SJSA1 (cell line): ENCODE measurements around the gene F2R. TPM values are rescaled to one million over a fixed set of nuclear protein-coding genes. Genes with fewer than 3 reads are reported as not detected.
A peak's percentile ranks its signal among the peaks of the same experiment; 100 is the strongest.

Experiments used
- DNase-seq, 2 experiments: peaks; one replicate each; pipeline ENCODE4 v3.0.0-alpha.2; 2015 to 2020; ENCODE audit warnings: low spot score in 2 of 2, low read depth in 1 of 2
- H3K27ac ChIP-seq: fragments of 250-450 bp; sonication (Bioruptor Pico); 2 replicates; pipeline ENCODE4 v1.5.1; 2020; ENCODE audit warnings: mild to moderate bottlenecking, moderate library complexity
- H3K27me3 ChIP-seq: fragments of 250-450 bp; sonication (Bioruptor Pico); replicated peaks from 2 replicates; pipeline ENCODE4 v1.5.1; 2020; ENCODE audit warnings: mild to moderate bottlenecking, moderate library complexity
- H3K36me3 ChIP-seq: fragments of 250-450 bp; sonication (Bioruptor Pico); 2 replicates; pipeline ENCODE4 v1.5.1; 2020; ENCODE audit warnings: mild to moderate bottlenecking
- H3K4me1 ChIP-seq: fragments of 250-450 bp; sonication (Bioruptor Pico); replicated peaks from 2 replicates; pipeline ENCODE4 v1.6.1; 2021; ENCODE audit warnings: mild to moderate bottlenecking
- H3K4me3 ChIP-seq: fragments of 250-450 bp; sonication (Bioruptor Pico); 2 replicates; pipeline ENCODE4 v1.5.1; 2020; ENCODE audit warnings: mild to moderate bottlenecking
- H3K9me3 ChIP-seq: fragments of 250-450 bp; sonication (Bioruptor Pico); replicated peaks from 2 replicates; pipeline ENCODE4 v1.5.1; 2020; ENCODE audit warnings: mild to moderate bottlenecking
- total RNA-seq: library from RNA; depleted of rRNA; stranded (reverse); fragments of >200 nt; shearing (Covaris generic); gene quantifications from 2 replicates; pipeline ENCODE4 v1.2.3, GENCODE V29; 2014

Gene F2R
- total RNA-seq, 1 experiment from 2014 or later = 95.4 TPM

- peak overlapping the region; percentile 85 for H3K4me3 ChIP-seq
- H3K9me3 ChIP-seq = no peaks in the 10 kb centered on the region
- peaks cover 12% of the 10 kb centered on the region for H3K36me3 ChIP-seq
- H3K27ac ChIP-seq = peak overlapping the region; percentile 47
- H3K4me1 ChIP-seq = peaks cover 27% of the 10 kb centered on the region
- no peaks in the 10 kb centered on the region for H3K27me3 ChIP-seq
- peak in 1 of 2 experiments; percentile 26 for DNase-seq
Measured at GRCh38 chr5:76717222-76718083, 1.5 kb downstream of the F2R start.

- Histone ChIP-seq H3K4me1 (peaks cover 32% of the 10 kb centered on the region), H3K9me3 (no peaks in the 10 kb centered on the region), H3K36me3 (peaks cover 18% of the 10 kb centered on the region), H3K4me3 (no peak overlapping the region; the same call in 1 of the 2 replicates), H3K27ac (peak overlapping the region; percentile 47), H3K27me3 (no peaks in the 10 kb centered on the region)
- DNase-seq = peak; percentile 72 to 78
Measured at GRCh38 chr5:76718381-76718832, 2.5 kb downstream of the F2R start.

GRCh38 chr5:76718880-76719279, 3.0 kb downstream of the F2R start:
- H3K4me1 ChIP-seq = peaks cover 36% of the 10 kb centered on the region
- H3K36me3 ChIP-seq = peaks cover 19% of the 10 kb centered on the region
- no peak overlapping the region for H3K4me3 ChIP-seq
- no peak for DNase-seq
- H3K27me3 ChIP-seq = no peaks in the 10 kb centered on the region
- no peaks in the 10 kb centered on the region for H3K9me3 ChIP-seq
- H3K27ac ChIP-seq = peak overlapping the region; percentile 47

- Histone ChIP-seq H3K27ac (no peak overlapping the region), H3K4me1 (peaks cover 49% of the 10 kb centered on the region), H3K4me3 (no peak overlapping the region), H3K9me3 (no peaks in the 10 kb centered on the region), H3K27me3 (no peaks in the 10 kb centered on the region), H3K36me3 (peaks cover 33% of the 10 kb centered on the region)
- no peak for DNase-seq
Measured at GRCh38 chr5:76720988-76721569, 5.2 kb downstream of the F2R start.

GRCh38 chr5:76723266-76723665, 7.3 kb downstream of the F2R start:
- Histone ChIP-seq H3K9me3 (0 out of 2 replicates have a peak, but pooled peaks cover 4% of the 10 kb centered on the region), H3K4me3 (no peak overlapping the region)

GRCh38 chr5:76723906-76724305, 8.0 kb downstream of the F2R start:
- Histone ChIP-seq H3K4me3 (no peak overlapping the region), H3K9me3 (peaks cover 4% of the 10 kb centered on the region; the same call in 1 of the 2 replicates), H3K36me3 (peaks cover 46% of the 10 kb centered on the region), H3K27ac (peak overlapping the region; percentile 79), H3K4me1 (peaks cover 31% of the 10 kb centered on the region), H3K27me3 (no peaks in the 10 kb centered on the region)
- peak in 1 of 2 experiments; percentile 22 for DNase-seq

More at GRCh38 chr5:76723266-76723665, 7.3 kb downstream of the F2R start:
- Histone ChIP-seq H3K4me1 (peaks cover 38% of the 10 kb centered on the region), H3K27me3 (no peaks in the 10 kb centered on the region), H3K27ac (peak overlapping the region; percentile 79), H3K36me3 (peaks cover 42% of the 10 kb centered on the region)
- DNase-seq = no peak

- Histone ChIP-seq H3K4me3 (no peak overlapping the region), H3K36me3 (peaks cover 50% of the 10 kb centered on the region), H3K4me1 (peaks cover 28% of the 10 kb centered on the region), H3K27ac (peak overlapping the region; percentile 79), H3K9me3 (peaks cover 7% of the 10 kb centered on the region), H3K27me3 (no peaks in the 10 kb centered on the region)
- peak; percentile 53 to 65 for DNase-seq
Measured at GRCh38 chr5:76724871-76725270, 8.9 kb downstream of the F2R start.

GRCh38 chr5:76728965-76729364, 13.0 kb downstream of the F2R start:
- Histone ChIP-seq H3K4me3 (no peak overlapping the region), H3K4me1 (peaks cover 18% of the 10 kb centered on the region), H3K27me3 (no peaks in the 10 kb centered on the region), H3K9me3 (peaks cover 10% of the 10 kb centered on the region), H3K36me3 (peaks cover 78% of the 10 kb centered on the region), H3K27ac (no peak overlapping the region)
- no peak for DNase-seq

GRCh38 chr5:76729373-76730290, 13.7 kb downstream of the F2R start:
- peaks cover 78% of the 10 kb centered on the region for H3K36me3 ChIP-seq
- no peaks in the 10 kb centered on the region for H3K27me3 ChIP-seq
- H3K9me3 ChIP-seq = peaks cover 10% of the 10 kb centered on the region
- H3K27ac ChIP-seq = no peak overlapping the region
- peaks cover 11% of the 10 kb centered on the region for H3K4me1 ChIP-seq
- H3K4me3 ChIP-seq = no peak overlapping the region
- no peak for DNase-seq

- peaks cover 63% of the 10 kb centered on the region for H3K36me3 ChIP-seq
- peaks cover 7% of the 10 kb centered on the region for H3K9me3 ChIP-seq
- H3K4me3 ChIP-seq = no peak overlapping the region
- no peaks in the 10 kb centered on the region for H3K27me3 ChIP-seq
- DNase-seq = no peak
- peaks cover 7% of the 10 kb centered on the region for H3K4me1 ChIP-seq
- H3K27ac ChIP-seq = no peak overlapping the region
Measured at GRCh38 chr5:76732405-76733048, 16.6 kb downstream of the F2R start.

- H3K27ac ChIP-seq = no peak overlapping the region
Measured at GRCh38 chr5:76733049-76733417, 17.1 kb downstream of the F2R start.

GRCh38 chr5:76735762-76736545, 20.0 kb downstream of the F2R start:
- Histone ChIP-seq H3K4me1 (peaks cover 28% of the 10 kb centered on the region), H3K27me3 (no peaks in the 10 kb centered on the region), H3K9me3 (no peaks in the 10 kb centered on the region), H3K4me3 (no peak overlapping the region), H3K27ac (no peak overlapping the region), H3K36me3 (peaks cover 34% of the 10 kb centered on the region)
- no peak for DNase-seq

More at GRCh38 chr5:76733049-76733417, 17.1 kb downstream of the F2R start:
- H3K9me3 ChIP-seq = peaks cover 7% of the 10 kb centered on the region
- H3K4me1 ChIP-seq = peaks cover 12% of the 10 kb centered on the region
- no peak overlapping the region for H3K4me3 ChIP-seq
- H3K36me3 ChIP-seq = peaks cover 62% of the 10 kb centered on the region
- no peak for DNase-seq
- no peaks in the 10 kb centered on the region for H3K27me3 ChIP-seq
